ENCODE data around the gene CHRM5. TPM values are rescaled to one million over a fixed set of nuclear protein-coding genes. Genes with fewer than 3 reads are reported as not detected.

Gene CHRM5
- total and polyA plus RNA-seq, 9 of the 15 experiments (the other 6 are each of a cell fraction or from before 2014, with no cell fraction given): not detected

DNA sequence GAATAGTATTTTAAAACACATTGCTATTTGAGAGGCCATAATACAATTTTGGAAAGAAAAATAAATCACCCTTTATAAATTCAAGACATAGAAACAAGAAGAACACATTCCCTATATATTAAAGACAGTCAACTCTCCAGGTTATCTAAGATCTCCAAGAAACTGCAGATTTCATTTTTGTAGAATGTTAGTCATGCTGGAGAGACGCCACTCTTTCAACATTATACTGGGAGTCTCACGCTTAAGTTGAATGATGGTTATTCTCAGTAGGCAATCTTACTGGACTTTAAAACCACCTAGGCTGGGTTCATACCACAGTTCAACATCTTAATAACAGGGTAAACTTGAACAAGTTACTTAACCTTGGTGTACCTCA is 3.6 kb upstream of the CHRM5 start:
- POLR2A ChIA-PET: interaction anchor here (0.6 to 1.0 kb wide), 2 partner anchors 14 to 52 kb away, joined by 3 read pairs; no protein-coding TSS in a partner anchor
- H3K27ac ChIP-seq (ENCODE audit: extremely low read depth, low read depth, low read length): no peak overlapping the region
- no peak for ATAC-seq

More for the DNA sequence above, 3.6 kb upstream of the CHRM5 start:
- BruUV-seq (replicated peaks): no TSS peak
- H3K4me2 ChIP-seq (ENCODE audit: insufficient read depth, low read length): no peak overlapping the region
- CTCF ChIA-PET (ENCODE audit: low intra/inter-chr PET ratio): no interaction called here
- no peaks in the 10 kb centered on the region for H3K79me2 ChIP-seq (ENCODE audit: control insufficient read depth, insufficient read depth, low read length)
- no peak for FAIRE-seq
- no peak overlapping the region for H2AFZ ChIP-seq (ENCODE audit: low read depth, low read length)
- H3K4me1 ChIP-seq (replicated peaks in 1 of 2; ENCODE audit: control insufficient read depth in 2 of 2, insufficient read depth in 2 of 2, low read length in 2 of 2): no peaks in the 10 kb centered on the region
- TF ChIP-seq, protein P1, sequence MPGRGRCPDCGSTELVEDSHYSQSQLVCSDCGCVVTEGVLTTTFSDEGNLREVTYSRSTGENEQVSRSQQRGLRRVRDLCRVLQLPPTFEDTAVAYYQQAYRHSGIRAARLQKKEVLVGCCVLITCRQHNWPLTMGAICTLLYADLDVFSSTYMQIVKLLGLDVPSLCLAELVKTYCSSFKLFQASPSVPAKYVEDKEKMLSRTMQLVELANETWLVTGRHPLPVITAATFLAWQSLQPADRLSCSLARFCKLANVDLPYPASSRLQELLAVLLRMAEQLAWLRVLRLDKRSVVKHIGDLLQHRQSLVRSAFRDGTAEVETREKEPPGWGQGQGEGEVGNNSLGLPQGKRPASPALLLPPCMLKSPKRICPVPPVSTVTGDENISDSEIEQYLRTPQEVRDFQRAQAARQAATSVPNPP (IDR thresholded peaks at IDR 0.05; ENCODE audit: borderline replicate concordance, insufficient read depth, insufficient read length): no peak
- TF ChIP-seq, protein P2, sequence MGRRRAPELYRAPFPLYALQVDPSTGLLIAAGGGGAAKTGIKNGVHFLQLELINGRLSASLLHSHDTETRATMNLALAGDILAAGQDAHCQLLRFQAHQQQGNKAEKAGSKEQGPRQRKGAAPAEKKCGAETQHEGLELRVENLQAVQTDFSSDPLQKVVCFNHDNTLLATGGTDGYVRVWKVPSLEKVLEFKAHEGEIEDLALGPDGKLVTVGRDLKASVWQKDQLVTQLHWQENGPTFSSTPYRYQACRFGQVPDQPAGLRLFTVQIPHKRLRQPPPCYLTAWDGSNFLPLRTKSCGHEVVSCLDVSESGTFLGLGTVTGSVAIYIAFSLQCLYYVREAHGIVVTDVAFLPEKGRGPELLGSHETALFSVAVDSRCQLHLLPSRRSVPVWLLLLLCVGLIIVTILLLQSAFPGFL (CRISPR knock-in tag; IDR thresholded peaks at IDR 0.05): no peak
- TF ChIP-seq EGR1 (conservative IDR thresholded peaks at IDR 0.05) (no peak), HSF4 (CRISPR knock-in tag; IDR thresholded peaks at IDR 0.05; ENCODE audit: borderline replicate concordance) (no peak), HDAC8 (tag; IDR thresholded peaks at IDR 0.05) (no peak), MBD2 (IDR thresholded peaks at IDR 0.05; ENCODE audit: borderline replicate concordance, low read depth) (no peak), NCOA4 (IDR thresholded peaks at IDR 0.05; ENCODE audit: partially characterized antibody) (no peak), ZNF561 (CRISPR knock-in tag; conservative IDR thresholded peaks at IDR 0.05) (no peak)
- TF ChIP-seq, protein P3, sequence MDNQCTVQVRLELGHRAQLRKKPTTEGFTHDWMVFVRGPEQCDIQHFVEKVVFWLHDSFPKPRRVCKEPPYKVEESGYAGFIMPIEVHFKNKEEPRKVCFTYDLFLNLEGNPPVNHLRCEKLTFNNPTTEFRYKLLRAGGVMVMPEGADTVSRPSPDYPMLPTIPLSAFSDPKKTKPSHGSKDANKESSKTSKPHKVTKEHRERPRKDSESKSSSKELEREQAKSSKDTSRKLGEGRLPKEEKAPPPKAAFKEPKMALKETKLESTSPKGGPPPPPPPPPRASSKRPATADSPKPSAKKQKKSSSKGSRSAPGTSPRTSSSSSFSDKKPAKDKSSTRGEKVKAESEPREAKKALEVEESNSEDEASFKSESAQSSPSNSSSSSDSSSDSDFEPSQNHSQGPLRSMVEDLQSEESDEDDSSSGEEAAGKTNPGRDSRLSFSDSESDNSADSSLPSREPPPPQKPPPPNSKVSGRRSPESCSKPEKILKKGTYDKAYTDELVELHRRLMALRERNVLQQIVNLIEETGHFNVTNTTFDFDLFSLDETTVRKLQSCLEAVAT (IDR thresholded peaks at IDR 0.05): no peak
- TF ChIP-seq, protein P4, sequence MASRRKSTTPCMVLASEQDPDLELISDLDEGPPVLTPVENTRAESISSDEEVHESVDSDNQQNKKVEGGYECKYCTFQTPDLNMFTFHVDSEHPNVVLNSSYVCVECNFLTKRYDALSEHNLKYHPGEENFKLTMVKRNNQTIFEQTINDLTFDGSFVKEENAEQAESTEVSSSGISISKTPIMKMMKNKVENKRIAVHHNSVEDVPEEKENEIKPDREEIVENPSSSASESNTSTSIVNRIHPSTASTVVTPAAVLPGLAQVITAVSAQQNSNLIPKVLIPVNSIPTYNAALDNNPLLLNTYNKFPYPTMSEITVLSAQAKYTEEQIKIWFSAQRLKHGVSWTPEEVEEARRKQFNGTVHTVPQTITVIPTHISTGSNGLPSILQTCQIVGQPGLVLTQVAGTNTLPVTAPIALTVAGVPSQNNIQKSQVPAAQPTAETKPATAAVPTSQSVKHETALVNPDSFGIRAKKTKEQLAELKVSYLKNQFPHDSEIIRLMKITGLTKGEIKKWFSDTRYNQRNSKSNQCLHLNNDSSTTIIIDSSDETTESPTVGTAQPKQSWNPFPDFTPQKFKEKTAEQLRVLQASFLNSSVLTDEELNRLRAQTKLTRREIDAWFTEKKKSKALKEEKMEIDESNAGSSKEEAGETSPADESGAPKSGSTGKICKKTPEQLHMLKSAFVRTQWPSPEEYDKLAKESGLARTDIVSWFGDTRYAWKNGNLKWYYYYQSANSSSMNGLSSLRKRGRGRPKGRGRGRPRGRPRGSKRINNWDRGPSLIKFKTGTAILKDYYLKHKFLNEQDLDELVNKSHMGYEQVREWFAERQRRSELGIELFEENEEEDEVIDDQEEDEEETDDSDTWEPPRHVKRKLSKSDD (conservative IDR thresholded peaks at IDR 0.05; ENCODE audit: low read length): no peak
- DNase-seq (ENCODE audit: extremely low read depth in 1 of 4, low spot score in 3 of 4): no peak
- no peak overlapping the region for H3K9ac ChIP-seq (ENCODE audit: insufficient read depth in 1 of 2, low read depth in 2 of 2, low read length in 2 of 2)
- no peaks in the 10 kb centered on the region for H3K9me1 ChIP-seq (ENCODE audit: control insufficient read depth, insufficient read depth, low read length)
- no peaks in the 10 kb centered on the region for H3K36me3 ChIP-seq (ENCODE audit: control insufficient read depth, insufficient read depth, low read length)
- no peaks in the 10 kb centered on the region for H3K27me3 ChIP-seq (ENCODE audit: control insufficient read depth in 2 of 2, insufficient read depth in 2 of 2, low read length in 2 of 2)
- in situ Hi-C loops (cut with MboI) (no loop called here), intact Hi-C loops (cut with micrococcal nuclease) (loop anchor here (1.0 kb wide), 1 partner anchor 229 kb away; no protein-coding TSS in a partner anchor)
- H4K20me1 ChIP-seq (replicated peaks; ENCODE audit: control insufficient read depth, insufficient read depth, low read length): no peaks in the 10 kb centered on the region
- no peak overlapping the region for H3K4me3 ChIP-seq
- no peaks in the 10 kb centered on the region for H3K9me3 ChIP-seq (replicated peaks; ENCODE audit: control insufficient read depth, insufficient read depth, low read depth, low read length)
- WGBS (ENCODE audit: insufficient coverage, low coverage, missing lambda C conversion rate): 33% methylated on average over 2 of the region's 2 CpGs

Measured in K562 (cell line).